Astrocyte of the cerebellum (primary cell): Measurements from ENCODE around the gene PTPRQ.
"Not testable (repeated sequence)": the region's sequence is repeated elsewhere in the genome, so short reads cannot be mapped to it uniquely, and the experiment has no call there.

ENCODE experiments used
- DNase-seq: peaks from one replicate; pipeline ENCODE4 v3.0.0-alpha.2; 2011; ENCODE audit warnings: low read depth
- H3K4me3 ChIP-seq: 2 replicates; pipeline ENCODE4 v1.5.1; 2011; ENCODE audit warnings: mild to moderate bottlenecking, low read depth, low read length, moderate library complexity
- in situ Hi-C: cut with HindIII; loops from 2 replicates; pipeline ENCODE4 v1.10.0; 2017; ENCODE audit warnings: low sequenced_read_pairs
- TF ChIP-seq, protein P1 (sequence below): IDR thresholded peaks from 2 replicates; pipeline ENCODE4 v1.5.1; 2012; ENCODE audit warnings: low read length, low read depth, moderate library complexity, mild to moderate bottlenecking; ENCODE audit errors: missing control alignments

The PTPRQ gene

GRCh38 chr12:80655751-80656150 is 211.7 kb downstream of the PTPRQ start:
- in situ Hi-C loops: no loop called here
- no peak overlapping the region for H3K4me3 ChIP-seq
- DNase-seq: no peak
- TF ChIP-seq, protein P1, sequence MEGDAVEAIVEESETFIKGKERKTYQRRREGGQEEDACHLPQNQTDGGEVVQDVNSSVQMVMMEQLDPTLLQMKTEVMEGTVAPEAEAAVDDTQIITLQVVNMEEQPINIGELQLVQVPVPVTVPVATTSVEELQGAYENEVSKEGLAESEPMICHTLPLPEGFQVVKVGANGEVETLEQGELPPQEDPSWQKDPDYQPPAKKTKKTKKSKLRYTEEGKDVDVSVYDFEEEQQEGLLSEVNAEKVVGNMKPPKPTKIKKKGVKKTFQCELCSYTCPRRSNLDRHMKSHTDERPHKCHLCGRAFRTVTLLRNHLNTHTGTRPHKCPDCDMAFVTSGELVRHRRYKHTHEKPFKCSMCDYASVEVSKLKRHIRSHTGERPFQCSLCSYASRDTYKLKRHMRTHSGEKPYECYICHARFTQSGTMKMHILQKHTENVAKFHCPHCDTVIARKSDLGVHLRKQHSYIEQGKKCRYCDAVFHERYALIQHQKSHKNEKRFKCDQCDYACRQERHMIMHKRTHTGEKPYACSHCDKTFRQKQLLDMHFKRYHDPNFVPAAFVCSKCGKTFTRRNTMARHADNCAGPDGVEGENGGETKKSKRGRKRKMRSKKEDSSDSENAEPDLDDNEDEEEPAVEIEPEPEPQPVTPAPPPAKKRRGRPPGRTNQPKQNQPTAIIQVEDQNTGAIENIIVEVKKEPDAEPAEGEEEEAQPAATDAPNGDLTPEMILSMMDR: no peak

- DNase-seq: no peak
- no peak overlapping the region for H3K4me3 ChIP-seq
- in situ Hi-C loops: no loop called here
- TF ChIP-seq, protein P1: no peak
Observed at GRCh38 chr12:80659512-80660063, 215.6 kb downstream of the PTPRQ start.

DNA sequence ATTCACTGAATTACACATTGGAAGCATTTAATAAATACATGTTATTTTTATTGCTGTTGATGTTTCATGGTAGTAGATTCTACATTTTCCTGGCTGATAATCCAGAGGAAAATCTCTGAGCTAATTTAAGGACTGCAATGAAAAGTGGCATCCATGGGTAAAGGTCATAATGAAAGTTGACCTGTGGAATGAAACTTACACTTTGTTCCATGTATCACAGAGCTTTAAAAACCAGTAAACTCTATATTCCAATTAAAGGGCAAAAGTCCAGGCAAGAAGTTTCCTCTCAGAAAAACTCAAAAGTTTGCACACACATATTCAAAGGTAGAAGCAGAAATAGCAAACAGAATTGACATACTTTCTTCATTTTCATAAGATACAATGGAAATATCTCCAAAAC is 218.6 kb downstream of the PTPRQ start:
- in situ Hi-C loops: no loop called here
- no peak for DNase-seq
- H3K4me3 ChIP-seq: no peak overlapping the region
- TF ChIP-seq, protein P1: no peak

DNA sequence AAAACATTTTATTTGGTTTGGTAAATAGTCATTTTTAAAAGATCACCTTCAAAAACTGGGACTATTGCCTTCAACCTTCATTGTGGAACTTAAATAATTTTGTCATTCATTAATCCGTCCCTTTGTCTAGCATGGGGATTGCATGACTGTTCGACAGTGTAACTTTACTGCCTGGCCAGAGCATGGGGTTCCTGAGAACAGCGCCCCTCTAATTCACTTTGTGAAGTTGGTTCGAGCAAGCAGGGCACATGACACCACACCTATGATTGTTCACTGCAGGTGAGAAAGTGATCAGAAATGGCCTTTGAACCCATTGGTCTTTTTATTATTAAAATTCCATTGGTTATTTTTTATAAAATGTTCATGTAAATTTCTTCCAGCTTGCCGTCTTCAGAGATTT is 226.2 kb downstream of the PTPRQ start:
- DNase-seq: no peak
- no peak overlapping the region for H3K4me3 ChIP-seq
- TF ChIP-seq, protein P1: no peak
- in situ Hi-C loops: no loop called here

DNA sequence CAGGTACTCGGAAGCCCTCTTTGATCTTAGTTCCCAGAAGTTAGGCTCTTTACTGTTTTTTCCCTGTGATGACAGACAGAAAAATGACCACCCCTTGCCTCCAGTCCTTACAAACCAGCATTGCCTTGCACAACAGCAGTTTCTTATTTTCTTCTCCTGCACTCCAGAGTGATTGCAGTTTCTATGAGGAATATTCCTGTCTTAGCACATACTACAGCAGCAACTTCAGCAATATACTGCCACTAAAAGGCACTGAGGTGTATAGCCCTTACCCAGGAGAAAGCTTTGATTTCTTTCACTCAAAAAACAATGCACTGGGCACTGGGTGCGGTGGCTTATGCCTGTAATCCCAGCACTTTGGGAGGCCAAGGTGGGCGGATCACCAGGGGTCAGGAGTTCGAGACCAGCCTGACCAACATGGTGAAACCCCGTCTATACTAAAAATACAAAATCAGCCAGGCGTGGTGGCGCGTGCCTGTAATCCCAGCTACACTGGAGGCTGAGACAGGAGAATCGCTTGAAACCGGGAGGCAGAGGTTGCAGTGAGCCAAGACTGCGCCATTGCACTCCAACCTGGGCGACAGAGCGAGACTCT is 232.1 kb downstream of the PTPRQ start:
- H3K4me3 ChIP-seq, DNase-seq, in situ Hi-C loops: not testable (repeated sequence)
- TF ChIP-seq, protein P1: peak; percentile 6

GRCh38 chr12:80676856-80677255 is 232.8 kb downstream of the PTPRQ start:
- no peak for DNase-seq
- TF ChIP-seq, protein P1: no peak
- H3K4me3 ChIP-seq: no peak overlapping the region
- in situ Hi-C loops: no loop called here
